NK-92 treated with Interleukin-12 subunit alpha and Interleukin-12 subunit beta, amount 100 ng/mL, for 24 hours (cell line): ENCODE results near the gene CUL3.

Source experiments
- DNase-seq: peaks from one replicate; lab custom pipeline; 2025; lab: John Stamatoyannopoulos, UW

Gene CUL3

DNA sequence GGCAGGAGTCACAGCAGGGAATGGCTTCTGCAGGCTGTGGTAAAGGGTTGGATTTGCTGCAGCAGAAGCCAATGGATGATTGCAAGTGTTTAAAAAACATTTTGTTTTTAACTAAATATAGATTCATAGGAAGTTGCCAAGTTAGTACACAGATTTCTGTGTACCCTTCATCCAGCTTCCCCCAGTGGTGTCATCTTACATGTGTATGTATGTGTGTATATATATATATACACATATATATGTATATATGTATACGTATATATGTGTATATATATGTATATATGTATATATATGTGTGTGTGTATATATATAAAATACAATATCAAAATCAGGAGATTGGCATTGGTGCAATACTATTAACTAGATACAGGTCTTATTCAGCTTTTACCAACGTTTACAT is 164.1 kb downstream of the CUL3 start:
- no peak for DNase-seq
